ENCODE measurements around the gene RAPGEF5. TPM values are rescaled to one million over a fixed set of nuclear protein-coding genes. Genes with fewer than 3 reads are reported as not detected.

RAPGEF5 gene
- total and polyA plus RNA-seq, 2 donors (not counting 3 experiments of a cell fraction or from before 2014, with no cell fraction given): 10.0 to 43.2 TPM

DNA sequence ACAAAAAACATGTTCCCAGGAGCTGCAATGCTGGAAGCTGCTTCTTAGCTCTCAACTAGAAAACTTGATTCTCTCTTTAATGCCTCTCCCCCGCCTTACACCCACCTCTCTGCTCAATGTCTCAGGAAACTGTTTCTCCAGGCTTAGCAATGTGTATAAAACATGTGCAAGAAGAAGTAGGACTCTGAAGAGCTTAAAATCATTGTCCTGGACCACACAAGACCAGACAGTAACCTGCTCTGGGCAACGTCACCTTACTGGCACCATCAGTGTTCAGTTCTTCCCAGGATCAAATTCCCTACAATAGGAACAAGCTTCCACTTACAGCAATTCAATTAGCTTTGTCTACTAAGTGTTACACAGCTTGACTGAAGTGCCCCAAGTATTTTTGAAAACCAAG is 104.9 kb downstream of the RAPGEF5 start:
- no TSS peak for BruUV-seq (replicated peaks)
- Histone ChIP-seq H3K4me3 (replicated peaks in 1 of 3; ENCODE audit: insufficient read depth in 1 of 3, low read depth in 1 of 3, low read length in 3 of 3) (no peak overlapping the region), H4K20me1 (replicated peaks; ENCODE audit: control insufficient read depth, extremely low read depth, insufficient read depth, low read length) (no peaks in the 10 kb centered on the region), H3K9ac (replicated peaks; ENCODE audit: extremely low read depth, insufficient read depth, low read length) (no peak overlapping the region), H3K36me3 (ENCODE audit: control insufficient read depth in 2 of 2, extremely low read depth in 1 of 2, insufficient read depth in 2 of 2, low read length in 2 of 2) (no peaks in the 10 kb centered on the region), H3K79me2 (ENCODE audit: control insufficient read depth, insufficient read depth, low read length) (no peaks in the 10 kb centered on the region), H3K4me1 (ENCODE audit: control insufficient read depth, extremely low read depth, insufficient read depth, low read length) (no peaks in the 10 kb centered on the region), H3K27me3 (ENCODE audit: control insufficient read depth in 2 of 2, insufficient read depth in 2 of 2, low read length in 2 of 2) (no peaks in the 10 kb centered on the region), H3K9me1 (replicated peaks; ENCODE audit: control insufficient read depth, extremely low read depth, insufficient read depth, low read length) (no peaks in the 10 kb centered on the region), H3K27ac (ENCODE audit: insufficient read depth, low read depth, low read length) (no peak overlapping the region), H3K9me3 (replicated peaks; ENCODE audit: control insufficient read depth, insufficient read depth, low read length) (no peaks in the 10 kb centered on the region), H3K4me2 (ENCODE audit: insufficient read depth, low read length) (no peak overlapping the region), H2AFZ (ENCODE audit: low read depth, low read length) (no peak overlapping the region)
- dilution Hi-C loops (cut with MboI; ENCODE audit: extremely low pct_ligation_motif_present, low sequenced_read_pairs): no loop called here
- ChIA-PET CTCF (interaction anchor here (0.9 to 1.0 kb wide), 2 partner anchors 10 to 142 kb away, joined by 3 to 5 read pairs; no protein-coding TSS in a partner anchor), POLR2A (no interaction called here)
- no peak for FAIRE-seq
- intact Hi-C loops (cut with micrococcal nuclease): no loop called here
- no peak for DNase-seq (ENCODE audit: low read depth, low spot score)
- TF ChIP-seq EZH2 (IDR thresholded peaks at IDR 0.05; ENCODE audit: borderline replicate concordance, low read depth, low read length, severe bottlenecking): no peak

DNA sequence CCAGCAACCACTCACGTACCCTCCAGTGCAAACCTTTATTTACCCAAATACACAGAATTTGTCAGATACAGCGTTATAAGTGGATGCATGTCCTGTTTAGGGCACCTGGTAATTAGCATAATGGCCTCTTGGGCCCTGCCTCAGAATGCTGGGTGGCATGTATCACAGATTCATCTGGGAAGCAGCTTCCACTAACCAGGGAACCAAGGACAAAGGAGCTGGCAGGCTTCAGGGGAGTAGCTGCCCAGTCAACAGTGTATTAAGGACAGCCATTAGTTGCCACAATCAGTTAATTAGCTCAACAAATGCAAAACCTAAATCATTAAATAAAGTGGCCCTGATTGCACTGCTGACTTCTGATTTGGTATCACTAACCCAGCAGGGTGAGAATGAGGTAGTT is 105.7 kb downstream of the RAPGEF5 start:
- CTCF ChIA-PET: interaction anchor here (0.7 to 1.0 kb wide), 2 partner anchors 142 to 1470 kb away, joined by 4 to 5 read pairs; no protein-coding TSS in a partner anchor
- no peaks in the 10 kb centered on the region for H3K4me1 ChIP-seq (ENCODE audit: control insufficient read depth, extremely low read depth, insufficient read depth, low read length)
- no peak overlapping the region for H3K9ac ChIP-seq (replicated peaks; ENCODE audit: extremely low read depth, insufficient read depth, low read length)
- no peak overlapping the region for H2AFZ ChIP-seq (ENCODE audit: low read depth, low read length)
- H3K9me3 ChIP-seq (replicated peaks; ENCODE audit: control insufficient read depth, insufficient read depth, low read length): no peaks in the 10 kb centered on the region
- dilution Hi-C loops (cut with MboI; ENCODE audit: extremely low pct_ligation_motif_present, low sequenced_read_pairs) (no loop called here), intact Hi-C loops (cut with micrococcal nuclease) (no loop called here)
- no peaks in the 10 kb centered on the region for H3K9me1 ChIP-seq (replicated peaks; ENCODE audit: control insufficient read depth, extremely low read depth, insufficient read depth, low read length)
- DNase-seq (ENCODE audit: low read depth, low spot score) (no peak), FAIRE-seq (no peak)
- no peak overlapping the region for H3K4me3 ChIP-seq (replicated peaks in 1 of 3; ENCODE audit: insufficient read depth in 1 of 3, low read depth in 1 of 3, low read length in 3 of 3)
- H4K20me1 ChIP-seq (replicated peaks; ENCODE audit: control insufficient read depth, extremely low read depth, insufficient read depth, low read length): no peaks in the 10 kb centered on the region
- H3K4me2 ChIP-seq (ENCODE audit: insufficient read depth, low read length): no peak overlapping the region
- no peak for TF ChIP-seq POLR2A (IDR thresholded peaks at IDR 0.05; ENCODE audit: low read depth, low read length)
- no peak for TF ChIP-seq EZH2 (IDR thresholded peaks at IDR 0.05; ENCODE audit: borderline replicate concordance, low read depth, low read length, severe bottlenecking)
- TF ChIP-seq, protein P1, sequence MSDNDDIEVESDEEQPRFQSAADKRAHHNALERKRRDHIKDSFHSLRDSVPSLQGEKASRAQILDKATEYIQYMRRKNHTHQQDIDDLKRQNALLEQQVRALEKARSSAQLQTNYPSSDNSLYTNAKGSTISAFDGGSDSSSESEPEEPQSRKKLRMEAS (IDR thresholded peaks at IDR 0.05; ENCODE audit: insufficient read depth, insufficient read length): no peak
- no peak for TF ChIP-seq POLR2AphosphoS5 (IDR thresholded peaks at IDR 0.05; ENCODE audit: insufficient read depth, low read depth, low read length)
- no peak for TF ChIP-seq JUN (IDR thresholded peaks at IDR 0.05; ENCODE audit: borderline replicate concordance, insufficient read depth, insufficient read length, low read depth)
- no peak for TF ChIP-seq GATA2 (IDR thresholded peaks at IDR 0.05; ENCODE audit: insufficient read depth, insufficient read length, low read depth, low read length)
- TF ChIP-seq, protein P2, sequence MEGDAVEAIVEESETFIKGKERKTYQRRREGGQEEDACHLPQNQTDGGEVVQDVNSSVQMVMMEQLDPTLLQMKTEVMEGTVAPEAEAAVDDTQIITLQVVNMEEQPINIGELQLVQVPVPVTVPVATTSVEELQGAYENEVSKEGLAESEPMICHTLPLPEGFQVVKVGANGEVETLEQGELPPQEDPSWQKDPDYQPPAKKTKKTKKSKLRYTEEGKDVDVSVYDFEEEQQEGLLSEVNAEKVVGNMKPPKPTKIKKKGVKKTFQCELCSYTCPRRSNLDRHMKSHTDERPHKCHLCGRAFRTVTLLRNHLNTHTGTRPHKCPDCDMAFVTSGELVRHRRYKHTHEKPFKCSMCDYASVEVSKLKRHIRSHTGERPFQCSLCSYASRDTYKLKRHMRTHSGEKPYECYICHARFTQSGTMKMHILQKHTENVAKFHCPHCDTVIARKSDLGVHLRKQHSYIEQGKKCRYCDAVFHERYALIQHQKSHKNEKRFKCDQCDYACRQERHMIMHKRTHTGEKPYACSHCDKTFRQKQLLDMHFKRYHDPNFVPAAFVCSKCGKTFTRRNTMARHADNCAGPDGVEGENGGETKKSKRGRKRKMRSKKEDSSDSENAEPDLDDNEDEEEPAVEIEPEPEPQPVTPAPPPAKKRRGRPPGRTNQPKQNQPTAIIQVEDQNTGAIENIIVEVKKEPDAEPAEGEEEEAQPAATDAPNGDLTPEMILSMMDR (IDR thresholded peaks at IDR 0.05; ENCODE audit: extremely low read depth in 1 of 2, insufficient read depth in 1 of 2, low read depth in 1 of 2, low read length in 2 of 2): no peak
- TF ChIP-seq FOS (IDR thresholded peaks at IDR 0.05; ENCODE audit: borderline replicate concordance, insufficient read depth, low read length): no peak
- TF ChIP-seq MYC (IDR thresholded peaks at IDR 0.05; ENCODE audit: low read depth, low read length): no peak
- H3K36me3 ChIP-seq (ENCODE audit: control insufficient read depth in 2 of 2, extremely low read depth in 1 of 2, insufficient read depth in 2 of 2, low read length in 2 of 2): no peaks in the 10 kb centered on the region
- POLR2A ChIA-PET: no interaction called here
- H3K79me2 ChIP-seq (ENCODE audit: control insufficient read depth, insufficient read depth, low read length): no peaks in the 10 kb centered on the region
- no peaks in the 10 kb centered on the region for H3K27me3 ChIP-seq (ENCODE audit: control insufficient read depth in 2 of 2, insufficient read depth in 2 of 2, low read length in 2 of 2)
- no TSS peak for BruUV-seq (replicated peaks)
- H3K27ac ChIP-seq (ENCODE audit: insufficient read depth, low read depth, low read length): no peak overlapping the region

Measured in endothelial cell of umbilical vein (primary cell).